NCI-H1417 (cell line): ENCODE data around the gene GABBR2.

ENCODE experiments used
- DNase-seq, 3 experiments: peaks; one replicate each; lab custom pipeline; 2025; lab: John Stamatoyannopoulos, UW

GABBR2 gene

DNA sequence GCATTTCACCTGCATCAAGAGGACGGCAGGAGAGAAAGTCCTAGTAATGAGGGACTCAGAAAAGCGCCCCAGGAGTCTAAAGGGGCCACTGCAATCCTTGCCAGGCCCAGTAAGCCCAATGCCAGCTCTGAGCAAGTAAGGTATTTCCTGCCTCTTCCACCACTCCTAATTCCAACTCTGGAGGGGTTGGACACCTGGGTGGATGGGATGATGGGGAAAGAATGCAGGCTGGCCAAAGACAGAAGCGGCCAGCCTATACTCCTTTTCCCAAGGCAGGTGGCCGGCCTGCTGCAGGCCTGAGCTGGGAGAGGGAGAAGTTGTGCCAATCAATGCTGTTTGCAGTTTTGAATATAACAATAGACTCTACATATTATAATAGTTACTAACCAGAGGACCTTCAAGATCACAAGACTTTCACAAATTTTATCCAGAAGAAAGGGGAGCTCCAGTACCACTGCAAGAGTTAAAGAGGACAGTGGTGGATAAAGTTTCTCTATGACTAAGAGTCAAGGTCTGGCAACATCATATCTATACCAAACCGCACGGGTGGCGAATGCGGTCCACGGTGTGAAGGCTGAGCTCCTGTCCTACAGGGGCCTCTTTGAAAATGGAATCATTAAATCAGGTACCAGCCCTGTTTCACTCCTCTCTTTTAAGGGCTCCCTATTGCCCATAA, 338.3 kb downstream of the GABBR2 start:
- no peak for DNase-seq

DNA sequence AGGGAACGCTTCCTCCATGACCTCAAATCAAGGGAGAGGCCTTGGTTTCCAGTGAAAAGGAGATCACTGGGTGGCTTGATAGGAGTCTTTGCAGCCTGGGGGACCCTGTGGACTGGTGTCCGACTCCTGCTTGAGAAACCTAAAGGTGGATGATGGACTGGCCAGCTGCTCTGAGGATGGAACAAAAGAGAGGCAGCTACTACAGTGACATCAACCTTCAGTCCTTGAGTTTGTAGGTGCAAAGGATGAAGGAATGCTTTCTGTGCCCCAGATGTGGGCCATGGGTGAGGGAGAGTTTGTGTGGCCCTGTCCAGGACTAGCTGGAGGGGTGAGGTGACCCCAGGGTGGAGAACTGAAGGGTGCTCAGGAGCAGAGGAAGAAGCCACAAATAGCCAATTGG, 338.8 kb downstream of the GABBR2 start:
- no peak for DNase-seq

- DNase-seq = no peak
Observed at GRCh38 chr9:98369471-98369870, 339.3 kb downstream of the GABBR2 start.

DNA sequence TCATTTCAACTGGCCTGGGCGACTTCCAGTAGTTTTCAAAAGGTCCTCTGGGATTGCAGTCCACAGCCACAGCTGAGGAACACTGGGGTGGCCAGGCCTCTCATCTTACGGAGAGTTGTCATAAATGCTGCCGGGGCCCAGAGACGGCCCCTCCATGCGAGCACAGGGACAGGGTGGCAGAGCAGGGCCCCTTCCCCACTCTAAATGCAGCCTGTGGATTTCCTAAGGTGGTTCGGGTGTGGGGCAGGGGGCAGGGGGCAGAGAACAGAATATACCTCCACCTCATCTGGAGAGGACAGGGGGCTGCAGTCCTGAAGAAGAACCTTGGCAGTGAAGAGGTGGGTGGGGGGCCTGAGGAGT, 339.7 kb downstream of the GABBR2 start:
- no peak for DNase-seq

- DNase-seq = no peak
Observed at GRCh38 chr9:98368366-98369065, 340.2 kb downstream of the GABBR2 start.

DNA sequence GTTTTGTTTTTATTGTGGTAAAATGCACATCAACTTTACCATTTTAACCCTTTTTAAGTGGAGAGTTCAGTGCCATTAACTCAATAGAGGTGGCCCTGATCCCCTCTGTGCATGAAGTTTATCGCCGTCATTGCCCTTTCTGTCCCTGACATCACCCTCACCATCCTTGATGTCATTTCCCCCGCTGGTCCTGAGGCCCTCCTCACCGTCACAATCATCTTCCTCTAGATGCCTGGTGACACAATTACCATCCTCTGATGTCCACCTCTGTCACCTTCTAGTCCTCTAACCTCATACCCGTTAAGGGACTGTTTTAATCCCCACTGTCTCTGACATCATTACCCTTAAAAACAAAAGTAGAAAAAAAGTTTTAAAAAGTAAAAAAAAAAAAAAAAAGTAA, 340.8 kb downstream of the GABBR2 start:
- no peak for DNase-seq

DNA sequence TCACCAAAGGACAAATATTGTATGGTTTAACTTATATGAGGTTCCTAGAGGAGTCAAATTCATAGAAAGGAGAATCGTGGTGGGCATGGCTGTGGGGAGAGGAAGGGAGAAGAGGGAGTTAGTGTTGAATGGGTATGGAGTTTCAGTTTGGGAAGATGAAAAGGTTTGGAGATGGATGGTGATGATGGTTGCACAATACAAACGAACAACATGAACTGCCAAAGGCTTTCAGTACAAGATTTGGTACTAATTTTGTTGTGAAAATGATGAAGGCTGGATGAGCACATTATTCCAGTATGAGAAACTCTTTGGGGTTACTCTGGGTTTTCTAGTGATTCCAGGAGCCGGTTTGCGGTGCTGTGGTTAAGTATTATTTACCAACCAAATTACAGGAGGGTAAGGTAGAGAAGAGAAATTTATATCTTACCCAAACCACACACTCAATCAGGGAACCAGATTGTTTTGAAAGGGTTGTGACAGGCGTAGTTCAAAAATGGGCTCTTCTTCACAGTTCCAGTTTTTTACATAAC, 341.3 kb downstream of the GABBR2 start:
- no peak for DNase-seq

GRCh38 chr9:98365781-98366180, 343.0 kb downstream of the GABBR2 start:
- no peak for DNase-seq

GRCh38 chr9:98365227-98365669, 343.5 kb downstream of the GABBR2 start:
- DNase-seq = peak in 1 of 3 experiments; percentile 26

GRCh38 chr9:98364086-98364485, 344.6 kb downstream of the GABBR2 start:
- no peak for DNase-seq

DNA sequence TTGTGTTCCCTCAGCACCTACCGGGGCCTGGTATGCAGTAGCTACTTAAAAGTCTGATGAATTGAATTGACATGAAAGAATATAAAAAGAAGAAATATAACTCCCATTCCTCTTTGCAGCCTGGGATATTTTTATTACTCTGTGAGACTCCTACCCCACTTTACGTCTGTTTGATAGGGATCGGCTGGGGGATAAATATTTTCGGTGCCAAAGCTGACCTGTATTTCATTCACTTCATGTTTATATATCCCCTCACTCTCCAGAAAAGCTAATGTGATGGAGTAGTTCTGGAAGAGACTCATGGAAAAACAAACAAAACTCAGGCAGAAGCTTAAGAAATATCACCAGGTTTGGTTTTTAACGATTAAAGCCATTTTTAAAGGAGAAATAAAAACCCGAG, 345.1 kb downstream of the GABBR2 start:
- no peak for DNase-seq

DNA sequence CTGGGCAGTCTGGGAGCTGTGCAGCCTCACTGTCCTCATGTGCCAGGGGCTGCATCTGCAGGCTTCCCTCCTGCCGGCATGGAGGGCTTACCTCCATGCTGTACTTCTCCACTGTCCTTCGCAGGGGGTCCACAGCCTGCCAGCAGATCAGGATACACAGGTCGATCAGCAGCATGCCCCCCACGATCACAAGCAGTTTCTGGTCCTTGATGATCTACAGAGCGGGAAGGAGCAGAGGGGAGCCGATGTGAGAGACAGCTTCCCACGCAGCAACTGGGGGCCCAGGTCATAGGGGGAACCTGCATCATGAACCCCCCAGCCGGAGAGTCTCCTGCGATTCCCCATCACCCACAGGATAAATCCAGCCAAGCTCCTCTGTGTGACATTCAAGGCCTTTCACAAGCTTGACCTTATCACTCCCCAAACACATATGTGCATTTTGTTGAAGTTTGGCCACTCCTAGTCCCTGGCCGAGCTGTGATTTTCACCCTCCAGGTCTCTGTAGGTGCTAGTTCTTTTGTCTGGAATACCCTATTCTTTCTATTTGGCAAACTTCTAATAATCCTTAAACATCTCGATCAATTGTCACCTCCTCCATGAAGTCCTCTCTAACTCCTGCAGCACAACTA, 346.0 kb downstream of the GABBR2 start:
- no peak for DNase-seq

GRCh38 chr9:98361645-98362044, 347.1 kb downstream of the GABBR2 start:
- no peak for DNase-seq

DNA sequence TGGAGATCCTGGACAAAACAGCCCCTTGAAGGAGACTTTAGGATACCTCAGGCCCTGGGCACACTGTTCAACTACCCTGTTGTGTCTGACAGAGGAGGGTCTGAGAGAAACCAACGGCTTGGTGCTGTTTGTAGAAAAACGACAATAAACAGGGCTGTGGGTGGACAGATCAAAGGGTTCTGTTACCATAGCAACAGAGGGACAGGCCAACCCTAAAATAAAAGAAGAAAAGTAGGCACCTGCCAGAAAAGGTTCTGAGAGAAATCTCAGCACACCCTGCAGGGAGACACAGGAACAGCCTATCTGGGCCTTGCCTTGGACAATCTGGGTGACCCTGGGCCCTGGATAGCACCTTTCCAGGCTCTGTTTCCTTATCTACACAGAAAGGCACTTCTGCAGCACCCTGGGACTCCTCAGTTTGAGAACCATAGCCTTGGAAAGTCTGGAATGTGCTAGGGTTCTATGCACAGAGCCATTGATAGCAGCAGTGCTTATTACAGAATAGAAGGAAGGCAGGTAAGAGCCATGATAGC, 348.5 kb downstream of the GABBR2 start:
- DNase-seq = no peak

DNA sequence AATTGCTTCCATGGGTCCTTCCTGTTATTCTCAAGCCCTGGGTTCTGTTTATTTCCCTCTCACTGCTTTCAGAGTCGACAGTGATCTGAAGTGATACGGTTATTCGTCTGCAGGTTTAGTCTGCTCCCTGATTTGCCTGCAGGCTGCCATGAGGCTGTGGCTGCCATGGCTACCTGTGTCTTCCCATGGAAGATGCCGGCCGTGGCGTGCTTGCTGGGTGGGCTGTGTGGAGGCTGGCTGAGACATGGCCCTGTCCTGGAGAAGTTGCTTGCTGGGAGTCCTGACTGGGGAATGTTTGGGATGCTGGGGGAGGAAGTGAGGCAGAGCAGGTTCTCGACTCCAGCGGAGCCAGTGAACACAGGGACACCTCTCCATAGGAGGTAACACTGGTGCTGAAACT, 349.2 kb downstream of the GABBR2 start:
- no peak for DNase-seq

GRCh38 chr9:98357921-98358535, 350.7 kb downstream of the GABBR2 start:
- no peak for DNase-seq

DNA sequence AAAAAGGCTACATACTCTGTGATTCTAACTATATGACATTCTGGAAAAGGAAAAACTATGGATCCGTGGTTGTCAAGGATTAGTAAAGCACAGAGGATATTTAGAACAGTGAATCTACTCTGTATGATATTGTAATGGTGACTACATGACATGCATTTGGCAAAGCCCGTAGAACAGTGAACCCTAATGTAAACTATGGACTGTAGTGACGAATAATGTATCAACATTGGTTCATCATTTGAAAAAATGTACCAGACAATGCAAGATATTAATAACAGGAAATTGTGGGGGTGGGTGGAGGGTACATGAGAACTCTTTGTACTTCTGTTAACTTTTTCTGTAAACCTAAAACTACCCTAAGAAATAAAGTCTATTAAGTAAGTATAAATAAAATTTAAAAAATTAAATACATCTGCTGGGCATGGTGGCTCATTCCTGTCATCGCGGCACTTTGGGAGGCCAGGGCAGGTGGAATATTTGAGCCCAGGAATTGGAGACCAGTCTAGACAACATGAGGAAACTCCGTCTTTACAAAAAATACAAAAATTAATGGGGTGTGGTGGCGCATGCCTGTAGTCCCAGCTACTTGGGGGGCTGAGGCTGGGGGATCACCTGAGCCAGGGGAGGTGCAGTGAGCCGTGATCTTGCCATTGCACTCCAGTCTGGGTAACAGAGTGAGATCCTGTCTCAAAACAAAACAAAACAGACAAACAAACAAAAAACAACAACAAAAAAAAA, 351.6 kb downstream of the GABBR2 start:
- no peak for DNase-seq

- DNase-seq = no peak
Observed at GRCh38 chr9:98356326-98356725, 352.4 kb downstream of the GABBR2 start.

DNA sequence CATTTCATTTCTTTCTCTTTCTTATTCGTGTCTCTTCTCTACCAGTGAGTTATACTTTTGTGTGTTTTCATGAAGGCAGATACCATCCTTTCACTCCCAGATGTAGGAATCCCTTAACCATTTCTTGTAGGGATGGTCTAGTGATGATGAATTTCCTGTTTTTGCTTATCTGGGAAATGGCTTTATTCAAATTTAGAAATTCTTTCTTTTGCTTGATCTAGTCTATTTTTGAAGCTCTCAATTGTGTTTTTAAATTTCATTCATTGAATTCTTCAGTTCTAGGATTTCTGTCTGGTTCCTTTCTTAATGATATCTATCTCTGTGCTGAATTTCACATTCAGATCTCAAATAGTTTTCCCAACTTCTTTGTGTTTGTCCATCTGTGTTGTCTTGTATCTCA, 357.4 kb downstream of the GABBR2 start:
- no peak for DNase-seq

- DNase-seq = no peak
Observed at GRCh38 chr9:98347642-98348041, 361.1 kb downstream of the GABBR2 start.

DNA sequence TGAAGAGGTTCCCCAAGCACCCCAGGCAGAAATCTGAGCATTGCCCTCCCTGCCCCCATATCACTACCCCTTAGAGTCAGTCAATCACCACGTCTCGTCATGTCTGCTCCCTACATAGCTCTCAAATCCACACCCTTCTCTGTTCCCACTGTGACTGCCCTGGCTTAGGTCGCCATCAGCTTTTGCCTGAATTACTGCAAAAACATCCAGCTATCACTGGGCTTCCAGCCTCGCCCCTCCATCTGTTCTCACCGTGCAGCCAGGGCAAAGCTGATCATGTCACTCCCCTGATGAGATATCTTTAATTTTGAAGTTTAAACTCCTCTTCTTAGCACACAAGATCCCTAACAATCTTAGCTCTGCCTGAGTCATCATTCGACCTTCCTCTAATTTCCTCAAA, 363.7 kb downstream of the GABBR2 start:
- DNase-seq = no peak

GRCh38 chr9:98344581-98344980, 364.2 kb downstream of the GABBR2 start:
- DNase-seq = no peak
